Activated gamma-delta T cell treated with anti-CD3 and anti-CD28 coated beads, Interleukin-2, amount 50 U/mL, for 16 hours (primary cell): Measurements from ENCODE around the gene DUSP9.
"Not testable (repeated sequence)": the region's sequence is repeated elsewhere in the genome, so short reads cannot be mapped to it uniquely, and the experiment has no call there.

Source experiments
- DNase-seq: peaks from one replicate; pipeline ENCODE4 v3.0.0-alpha.2; 2020; ENCODE audit warnings: low read depth

DUSP9 gene

GRCh38 chrX:153693216-153694086 lies 46.4 kb downstream of the DUSP9 start:
- DNase-seq = no peak

DNA sequence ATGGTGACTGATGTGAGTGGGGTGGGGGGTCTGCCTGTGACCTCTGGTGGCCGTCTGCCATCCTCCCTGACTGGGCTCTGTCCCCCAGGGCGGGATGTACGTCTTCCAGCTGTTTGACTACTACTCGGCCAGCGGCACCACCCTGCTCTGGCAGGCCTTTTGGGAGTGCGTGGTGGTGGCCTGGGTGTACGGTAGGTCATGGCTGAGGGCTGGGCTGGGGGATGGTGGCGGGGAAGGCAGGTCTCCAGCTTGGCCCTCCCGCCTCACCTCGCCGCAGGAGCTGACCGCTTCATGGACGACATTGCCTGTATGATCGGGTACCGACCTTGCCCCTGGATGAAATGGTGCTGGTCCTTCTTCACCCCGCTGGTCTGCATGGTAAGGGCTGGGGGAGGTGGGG lies 47.3 kb downstream of the DUSP9 start:
- not testable (repeated sequence) for DNase-seq

GRCh38 chrX:153694687-153695270 lies 47.8 kb downstream of the DUSP9 start:
- no peak for DNase-seq

DNA sequence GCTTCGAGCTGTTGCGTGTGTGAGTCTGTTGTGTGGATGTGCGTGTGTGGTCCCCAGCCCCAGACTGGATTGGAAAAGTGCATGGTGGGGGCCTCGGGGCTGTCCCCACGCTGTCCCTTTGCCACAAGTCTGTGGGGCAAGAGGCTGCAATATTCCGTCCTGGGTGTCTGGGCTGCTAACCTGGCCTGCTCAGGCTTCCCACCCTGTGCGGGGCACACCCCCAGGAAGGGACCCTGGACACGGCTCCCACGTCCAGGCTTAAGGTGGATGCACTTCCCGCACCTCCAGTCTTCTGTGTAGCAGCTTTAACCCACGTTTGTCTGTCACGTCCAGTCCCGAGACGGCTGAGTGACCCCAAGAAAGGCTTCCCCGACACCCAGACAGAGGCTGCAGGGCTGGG lies 49.1 kb downstream of the DUSP9 start:
- DNase-seq = no peak

DNA sequence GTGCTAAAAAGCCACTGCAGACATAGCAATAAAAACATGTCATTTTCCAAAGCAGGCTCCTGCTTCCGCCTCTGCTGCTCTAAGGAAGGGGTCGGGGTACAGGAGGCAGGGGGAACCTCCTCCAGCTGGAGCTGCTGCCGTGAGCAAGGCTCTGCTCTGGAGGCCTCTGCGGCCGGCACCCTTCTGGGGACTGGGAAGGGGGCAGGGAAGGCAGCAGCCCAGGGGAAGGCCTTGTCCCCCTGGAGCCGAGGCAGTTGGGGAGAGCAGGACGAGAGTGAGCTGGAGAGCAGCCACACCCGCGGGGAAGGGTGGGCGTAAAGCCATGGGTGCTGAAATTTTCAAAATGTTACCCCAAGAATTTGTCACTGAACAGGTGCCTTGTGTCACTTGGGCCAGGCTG lies 49.5 kb downstream of the DUSP9 start:
- not testable (repeated sequence) for DNase-seq

DNA sequence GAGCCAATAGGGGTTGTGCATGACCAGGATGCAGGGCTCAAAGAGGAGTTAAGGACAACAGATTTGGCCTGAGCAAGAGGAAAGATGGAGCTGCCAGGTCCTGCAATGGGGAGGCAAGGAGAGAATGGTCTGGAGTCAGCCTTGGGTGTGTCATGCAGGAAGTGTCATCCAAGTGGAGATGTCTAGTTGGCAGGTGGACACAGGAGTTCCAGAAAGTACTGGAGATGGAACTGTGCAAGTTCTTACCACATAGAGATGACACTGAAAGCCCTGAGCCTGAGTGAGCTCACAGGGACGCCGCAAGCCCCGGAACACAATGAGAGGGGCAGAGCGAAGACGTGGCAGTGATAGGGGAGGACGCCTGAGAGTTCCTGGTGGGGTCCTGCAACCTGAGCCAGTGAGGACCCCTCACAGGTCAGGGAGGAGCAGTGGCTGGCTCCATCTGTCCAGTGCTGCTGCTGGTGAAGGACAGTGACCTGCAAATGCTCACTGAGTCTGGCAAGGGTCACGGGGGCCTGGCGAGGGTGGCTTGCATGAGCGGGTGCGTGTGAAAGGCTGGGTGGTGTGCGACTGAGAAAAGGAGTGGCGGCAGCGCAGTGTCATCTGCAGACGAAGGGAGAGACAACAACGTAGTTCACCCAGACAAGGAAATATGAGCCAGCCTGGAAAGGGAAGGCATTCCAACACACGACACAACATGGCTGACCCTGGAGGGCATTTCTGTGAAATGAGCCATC lies 50.2 kb downstream of the DUSP9 start:
- DNase-seq = not testable (repeated sequence)

GRCh38 chrX:153697924-153698865 lies 51.2 kb downstream of the DUSP9 start:
- no peak for DNase-seq

GRCh38 chrX:153699210-153699783 lies 52.3 kb downstream of the DUSP9 start:
- DNase-seq = not testable (repeated sequence)

DNA sequence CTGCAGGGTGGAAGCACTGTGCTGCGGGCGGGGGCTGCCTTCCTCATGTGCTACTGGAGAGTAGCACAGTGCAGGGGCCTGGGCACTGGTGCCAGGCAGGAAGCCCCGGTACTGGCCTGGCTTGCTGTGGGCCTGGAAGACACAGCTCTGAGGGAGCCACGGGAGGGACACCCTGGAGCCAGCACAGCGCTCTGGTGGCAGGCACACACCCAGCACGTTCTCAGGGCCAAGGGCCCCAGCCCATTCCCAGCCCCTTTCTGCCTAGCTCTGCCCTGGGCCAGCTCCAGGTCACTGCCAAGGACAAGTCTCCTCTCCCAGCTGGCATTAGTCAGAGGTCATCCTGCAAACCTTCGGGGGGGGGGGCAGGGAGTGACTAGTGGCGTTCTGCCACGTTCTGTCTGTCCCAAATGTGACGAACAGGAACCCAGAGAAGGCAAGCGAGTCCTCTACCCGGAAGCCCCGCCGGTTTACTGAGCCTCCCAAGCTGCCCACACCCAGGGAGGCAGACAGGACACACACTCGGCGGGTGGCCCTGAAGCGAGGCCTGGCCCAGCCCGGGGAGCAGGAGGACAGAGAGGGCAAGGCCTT lies 52.9 kb downstream of the DUSP9 start:
- DNase-seq = not testable (repeated sequence)

DNA sequence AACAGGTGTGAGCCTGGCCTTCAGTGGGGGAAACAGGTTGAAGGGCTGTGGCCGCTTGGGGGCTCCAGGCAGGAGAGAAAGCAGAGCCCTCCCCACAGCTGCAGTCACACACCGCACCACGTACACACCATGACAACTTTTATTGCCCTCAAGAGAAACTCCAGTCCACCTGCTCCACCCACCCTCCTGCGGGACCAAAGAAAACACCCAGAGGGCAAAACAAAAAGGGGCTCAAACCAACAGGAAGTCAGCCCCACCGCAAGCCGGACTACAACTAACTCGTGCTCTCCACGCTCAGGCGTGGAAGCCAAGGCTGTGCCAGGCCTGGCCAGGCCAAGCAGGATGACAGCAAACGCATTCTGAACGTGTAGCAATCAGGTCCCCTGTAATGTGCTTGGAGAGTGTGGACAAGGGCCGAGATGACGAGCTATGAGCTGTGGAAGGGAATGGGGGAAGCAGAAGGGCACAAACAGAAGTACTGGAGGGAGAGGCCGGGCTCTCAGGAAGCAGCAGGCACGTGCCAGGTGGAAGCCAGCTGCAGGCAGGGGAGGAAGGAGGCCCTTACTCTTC lies 53.5 kb downstream of the DUSP9 start:
- no peak for DNase-seq
